GM21717 (cell line): Measurements from ENCODE around the gene GLCCI1.
"Not testable (repeated sequence)": the region's sequence is repeated elsewhere in the genome, so short reads cannot be mapped to it uniquely, and the experiment has no call there.

ENCODE experiments used
- ATAC-seq: cut with Tn5 transposase; IDR thresholded peaks from one replicate; pipeline ENCODE4 v1.9.1; 2021; ENCODE audit warnings: mild to moderate bottlenecking, moderate library complexity; ENCODE audit not compliant: unreplicated experiment

GLCCI1 gene

DNA sequence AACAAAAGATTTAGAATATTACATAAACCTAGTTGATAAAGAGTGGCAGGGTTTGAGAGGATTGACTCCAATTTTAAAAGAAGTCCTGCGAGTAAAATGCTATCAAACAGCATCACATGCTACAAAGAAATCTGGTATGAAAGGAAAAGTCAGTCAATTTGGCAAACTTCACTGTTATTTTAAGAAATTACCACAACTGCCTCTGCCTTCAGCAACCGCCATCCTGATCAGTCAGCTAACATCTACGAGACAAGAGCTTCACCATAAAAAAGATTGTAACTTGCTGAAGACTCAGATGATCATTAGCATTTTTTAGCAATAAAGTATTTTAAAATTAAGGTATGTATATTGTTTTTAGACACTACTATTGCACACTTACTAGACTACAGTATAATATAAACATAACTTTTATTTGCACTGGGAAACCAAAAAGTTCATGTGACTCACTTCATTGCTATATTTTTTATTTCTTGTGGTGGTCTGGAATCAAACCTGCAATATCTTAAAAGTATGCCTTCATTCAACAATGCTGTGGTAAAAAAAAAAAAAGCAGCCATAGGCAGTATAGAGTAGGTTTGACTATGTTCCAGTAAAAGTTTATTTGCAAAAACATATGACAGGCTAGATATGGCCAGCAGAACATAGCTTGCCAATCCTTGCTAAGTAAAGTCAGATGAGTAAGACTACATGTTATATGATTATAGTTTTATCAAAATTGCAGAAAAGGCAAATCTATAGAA, 74.4 kb downstream of the GLCCI1 start:
- no peak for ATAC-seq

DNA sequence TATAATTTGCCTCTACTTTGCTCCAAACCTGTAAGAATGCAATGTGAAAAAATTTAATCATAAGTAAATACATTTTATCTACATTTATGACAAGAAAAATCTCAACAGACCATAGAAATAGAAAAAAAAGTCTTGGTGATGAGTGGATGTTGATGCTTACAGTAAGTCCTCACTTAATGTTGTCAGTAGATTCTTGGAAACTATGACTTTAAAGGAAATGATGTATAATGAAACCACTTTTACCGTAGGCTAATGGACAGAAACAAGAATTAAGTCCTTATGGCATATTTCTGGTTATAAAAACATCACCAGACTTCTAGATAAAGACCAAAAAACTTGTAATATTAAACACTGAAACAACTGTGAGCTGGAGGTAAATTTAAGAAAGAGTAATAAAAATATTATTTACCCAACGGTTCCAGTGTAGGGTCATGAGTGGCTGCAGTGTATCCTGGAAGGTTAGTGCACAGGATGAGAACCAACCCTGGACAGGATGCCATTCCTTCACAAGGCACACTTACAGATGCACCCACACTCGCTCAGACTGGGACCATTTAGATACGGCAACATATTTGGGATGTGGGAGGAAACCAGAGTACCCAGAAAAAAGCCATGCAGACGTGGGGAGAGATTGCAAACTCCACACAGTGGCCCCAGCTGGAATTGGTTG, 76.3 kb downstream of the GLCCI1 start:
- ATAC-seq: no peak

DNA sequence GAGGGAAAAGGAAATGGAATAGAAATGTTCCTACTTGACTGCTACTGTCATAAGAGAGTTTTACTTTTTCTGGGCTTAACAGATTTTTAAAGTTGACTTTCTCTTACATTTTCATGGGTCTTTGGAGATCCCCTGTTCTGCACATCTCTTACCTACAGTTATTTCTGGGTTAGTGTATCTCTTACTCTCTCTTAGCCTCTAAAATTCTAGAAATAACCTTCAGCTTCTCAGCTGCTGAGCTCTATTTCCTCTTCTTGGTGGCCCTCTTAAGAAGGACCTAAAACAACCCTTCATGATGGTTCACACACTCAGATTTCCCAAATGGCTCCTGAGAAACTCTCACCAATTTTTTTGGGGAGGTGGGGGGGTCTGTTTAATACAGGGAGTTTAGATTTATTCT, 79.5 kb downstream of the GLCCI1 start:
- ATAC-seq: not testable (repeated sequence)

DNA sequence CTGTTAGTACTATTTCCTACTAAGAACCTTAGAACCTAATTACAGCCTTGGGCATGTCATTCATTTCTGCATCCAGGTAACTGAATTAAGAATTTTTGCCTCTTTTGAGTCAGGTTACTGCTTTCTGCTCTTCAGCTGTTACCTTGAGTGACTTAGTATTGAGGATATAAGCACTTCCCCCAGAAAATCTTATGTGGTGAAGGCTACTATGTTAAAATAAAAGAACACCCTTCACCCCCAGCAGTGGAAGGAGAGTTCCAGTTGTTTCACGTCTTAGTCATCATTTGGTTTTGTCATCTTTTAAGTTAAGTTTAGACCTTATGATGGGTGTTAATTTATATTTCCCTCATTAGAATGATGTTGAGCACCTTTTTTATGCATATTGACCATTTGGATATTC, 82.8 kb downstream of the GLCCI1 start:
- ATAC-seq: no peak

DNA sequence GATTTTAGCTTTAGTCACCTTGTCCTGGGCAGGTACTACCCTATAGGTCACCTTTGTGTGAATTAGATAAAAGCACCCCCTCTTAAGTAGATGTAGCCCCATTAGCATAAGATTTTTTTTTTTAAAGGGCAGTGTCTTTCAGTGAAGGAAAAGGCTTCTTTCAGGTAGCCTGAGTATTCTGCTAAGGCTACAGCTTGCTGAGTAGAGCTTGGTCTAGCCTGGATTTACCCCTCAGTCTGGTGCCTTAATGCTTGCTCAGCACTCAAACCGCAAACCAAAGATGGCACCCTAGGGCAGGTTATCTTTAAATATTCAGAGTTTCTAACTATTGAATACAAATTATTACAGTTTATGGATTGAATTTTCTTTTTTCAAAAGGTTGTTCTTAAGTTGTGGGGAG, 83.4 kb downstream of the GLCCI1 start:
- ATAC-seq: no peak

DNA sequence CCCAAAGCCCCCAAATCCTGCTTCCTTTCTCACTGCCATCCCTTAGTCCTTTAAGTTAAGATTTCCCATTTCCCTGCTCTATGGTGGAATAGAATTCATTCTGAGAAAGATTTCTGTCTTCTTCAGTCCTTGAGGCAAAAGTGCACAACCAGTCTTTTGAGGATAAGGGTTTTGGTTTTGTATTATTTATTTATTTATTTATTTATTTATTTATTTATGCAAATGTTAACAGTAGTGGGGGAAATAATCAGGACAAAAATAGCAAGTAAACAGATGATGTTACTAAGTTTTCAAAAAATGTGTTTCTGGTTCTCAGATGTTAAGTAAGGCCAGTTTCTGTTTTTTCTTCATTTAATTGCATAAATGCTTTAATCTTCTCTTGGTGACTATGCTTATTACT, 84.2 kb downstream of the GLCCI1 start:
- ATAC-seq: no peak

DNA sequence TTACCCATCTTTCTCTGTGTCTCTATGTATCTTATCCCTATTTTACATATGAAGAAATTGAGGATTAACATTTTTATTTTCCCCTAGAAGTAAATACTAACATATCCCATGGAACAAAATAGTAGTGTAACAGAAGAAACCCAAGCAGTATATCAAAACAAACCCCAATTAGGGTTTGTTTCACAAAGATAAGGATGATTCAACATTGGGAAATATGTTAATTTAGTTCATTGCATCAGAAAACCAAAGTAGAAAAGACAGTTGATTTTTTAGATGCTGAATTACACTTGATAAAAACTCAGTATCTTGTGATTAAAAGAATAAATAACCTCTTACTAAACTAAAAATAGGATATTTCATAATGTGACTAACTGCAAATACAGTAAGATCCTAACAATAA, 87.8 kb downstream of the GLCCI1 start:
- no peak for ATAC-seq

DNA sequence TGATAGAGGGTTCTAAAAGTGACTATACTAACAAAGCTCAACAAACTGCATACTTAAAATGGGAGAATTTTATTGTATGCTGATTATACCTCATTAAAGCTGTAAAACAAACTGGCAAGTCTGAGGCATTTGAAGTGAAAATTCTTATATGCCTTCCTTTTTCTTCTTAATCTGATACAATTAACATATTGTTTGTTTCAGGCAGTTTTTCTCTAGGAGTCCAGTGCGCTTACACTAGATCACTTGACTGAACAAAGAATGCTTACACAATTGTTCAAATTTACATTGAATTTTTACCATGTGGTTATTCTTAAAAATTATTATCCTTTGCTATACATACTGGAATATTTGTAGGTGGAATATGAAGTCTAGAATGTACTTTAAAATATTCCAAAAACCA, 89.0 kb downstream of the GLCCI1 start:
- no peak for ATAC-seq

DNA sequence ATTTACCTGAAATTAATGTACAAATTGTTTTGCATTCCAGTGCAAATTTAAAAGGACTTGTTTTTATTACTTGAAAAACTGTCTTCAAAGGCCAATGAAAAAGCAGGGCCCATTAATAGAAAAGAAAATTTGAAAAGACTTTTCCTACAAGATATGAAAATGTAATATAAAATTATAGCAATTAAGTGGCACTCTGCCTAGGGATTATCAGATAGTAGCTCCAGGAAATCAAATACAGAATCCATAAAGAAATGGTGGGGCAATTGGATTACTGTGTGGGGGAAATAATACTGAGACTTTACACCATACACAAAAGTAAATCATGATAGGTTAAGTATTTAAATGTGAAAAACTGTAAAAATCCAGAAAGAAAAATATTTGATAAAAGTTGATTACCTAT, 89.7 kb downstream of the GLCCI1 start:
- ATAC-seq: no peak

DNA sequence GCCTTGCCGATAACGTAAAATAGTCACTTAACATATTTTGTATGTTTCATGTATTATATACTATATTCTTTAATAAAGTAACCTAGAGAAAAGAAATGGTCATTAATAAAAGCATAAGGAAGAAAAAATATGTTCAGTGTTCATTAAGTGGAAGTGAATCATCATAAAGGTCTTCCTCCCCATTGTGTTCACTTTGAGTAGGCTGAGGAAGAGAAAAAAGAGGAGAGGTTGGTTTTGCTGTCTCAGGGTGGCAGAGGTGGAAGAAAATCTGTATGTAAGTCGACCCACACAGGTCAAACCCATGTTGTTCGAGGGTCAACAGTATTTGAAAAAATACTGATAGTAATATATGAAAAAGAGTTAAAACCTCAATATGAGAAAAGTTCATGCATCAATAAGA, 90.3 kb downstream of the GLCCI1 start:
- no peak for ATAC-seq

DNA sequence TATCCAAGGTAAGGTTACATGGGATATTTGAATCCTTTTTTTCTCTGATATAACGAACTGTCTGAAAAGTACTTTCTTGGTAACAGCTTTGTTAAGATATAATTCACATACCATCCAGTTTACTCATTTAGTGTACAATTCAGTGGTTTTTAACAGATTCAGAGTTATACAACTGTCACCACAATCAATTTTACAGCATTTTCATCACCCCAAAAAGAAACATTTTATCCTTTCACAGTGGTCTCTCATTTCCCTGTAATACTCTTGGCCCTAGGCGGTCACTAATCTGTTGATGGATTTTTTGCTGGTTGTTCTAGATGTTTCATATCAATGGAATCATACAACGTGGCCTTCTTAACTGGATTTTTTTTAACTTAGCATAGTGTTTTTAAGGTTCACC, 91.6 kb downstream of the GLCCI1 start:
- ATAC-seq: no peak

DNA sequence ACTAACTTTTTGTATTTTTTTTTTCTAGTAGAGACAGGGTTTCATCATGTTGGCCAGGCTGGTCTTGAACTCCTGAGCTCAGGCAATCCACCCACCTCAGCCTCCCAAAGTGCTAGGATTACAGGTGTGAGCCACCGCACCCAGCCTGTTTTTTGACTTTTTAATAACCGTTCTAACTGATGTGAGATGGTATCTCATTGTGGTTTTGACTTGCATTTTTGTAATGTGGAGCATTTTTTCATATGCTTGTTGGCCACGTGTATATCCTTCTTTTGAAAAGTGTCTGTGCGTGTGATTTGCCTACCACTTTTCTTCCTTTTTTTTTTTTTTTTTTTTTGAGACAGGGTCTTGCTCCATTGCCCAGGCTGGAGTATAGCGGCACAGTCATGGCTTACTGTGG, 94.7 kb downstream of the GLCCI1 start:
- not testable (repeated sequence) for ATAC-seq

DNA sequence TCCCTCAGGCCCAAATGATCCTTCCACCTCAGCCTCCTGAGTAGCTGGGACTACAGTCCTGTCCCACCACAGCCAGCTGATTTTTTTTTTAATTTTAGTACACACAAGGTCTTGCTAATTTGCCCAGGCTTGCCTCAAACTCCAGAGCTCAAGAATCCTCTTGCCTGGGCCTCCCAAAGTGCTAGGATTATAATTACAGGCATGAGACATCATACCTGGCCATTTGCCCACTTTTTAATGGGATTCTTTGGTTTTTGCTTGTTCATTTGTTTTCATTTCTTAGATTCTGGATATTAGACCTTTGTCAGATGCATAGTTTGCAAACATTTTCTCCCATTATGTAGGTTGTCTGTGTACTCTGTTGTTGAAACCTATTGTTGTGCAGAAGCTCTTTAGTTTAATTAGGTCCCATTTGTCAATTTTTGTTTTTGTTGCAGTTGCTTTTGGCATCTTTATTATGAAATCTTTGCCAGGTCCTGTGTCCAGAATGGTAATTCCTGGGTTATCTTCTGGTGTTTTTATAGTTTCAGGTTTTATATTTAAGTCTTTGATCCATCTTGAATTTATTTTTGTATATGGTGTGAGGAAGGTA, 95.2 kb downstream of the GLCCI1 start:
- ATAC-seq: no peak

DNA sequence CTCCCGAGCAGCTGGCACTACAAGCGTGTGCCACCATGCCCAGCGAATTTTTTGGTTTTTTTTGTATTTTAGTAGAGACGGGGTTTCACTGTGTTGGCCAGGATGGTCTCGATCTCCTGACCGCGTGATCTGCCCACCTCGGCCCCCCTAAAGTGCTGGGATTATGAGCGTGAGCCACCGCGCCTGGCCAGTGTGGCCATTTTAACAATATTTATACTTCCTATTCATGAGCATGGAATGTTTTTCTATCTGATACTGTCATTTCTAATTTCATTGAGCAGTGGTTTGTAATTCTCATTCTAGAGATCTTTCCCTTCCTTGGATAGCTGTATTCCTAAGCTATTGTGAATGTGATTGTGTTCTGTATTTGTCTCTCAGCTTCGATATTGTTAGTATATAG, 96.2 kb downstream of the GLCCI1 start:
- no peak for ATAC-seq

DNA sequence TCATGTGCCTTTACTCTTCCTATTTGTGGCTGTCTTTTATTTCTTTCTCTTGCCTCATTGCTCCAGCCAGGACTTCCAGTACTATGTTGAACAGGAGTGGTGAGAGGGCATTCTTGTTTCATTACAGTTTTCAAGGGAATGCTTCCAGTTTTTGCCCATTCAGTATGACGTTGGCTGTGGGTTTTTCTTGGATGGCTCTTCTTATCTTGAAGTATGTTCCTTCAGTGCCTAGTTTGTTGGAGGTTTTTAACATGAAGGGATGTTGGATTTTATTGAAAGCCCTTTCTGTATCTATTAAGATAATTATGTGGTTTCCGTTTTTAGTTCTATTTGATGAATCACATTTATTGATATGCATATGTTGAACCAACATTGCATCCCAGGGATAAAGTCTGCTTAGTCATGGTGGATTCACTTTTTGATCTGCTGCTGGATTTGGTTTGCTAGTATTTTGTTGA, 96.8 kb downstream of the GLCCI1 start:
- no peak for ATAC-seq

DNA sequence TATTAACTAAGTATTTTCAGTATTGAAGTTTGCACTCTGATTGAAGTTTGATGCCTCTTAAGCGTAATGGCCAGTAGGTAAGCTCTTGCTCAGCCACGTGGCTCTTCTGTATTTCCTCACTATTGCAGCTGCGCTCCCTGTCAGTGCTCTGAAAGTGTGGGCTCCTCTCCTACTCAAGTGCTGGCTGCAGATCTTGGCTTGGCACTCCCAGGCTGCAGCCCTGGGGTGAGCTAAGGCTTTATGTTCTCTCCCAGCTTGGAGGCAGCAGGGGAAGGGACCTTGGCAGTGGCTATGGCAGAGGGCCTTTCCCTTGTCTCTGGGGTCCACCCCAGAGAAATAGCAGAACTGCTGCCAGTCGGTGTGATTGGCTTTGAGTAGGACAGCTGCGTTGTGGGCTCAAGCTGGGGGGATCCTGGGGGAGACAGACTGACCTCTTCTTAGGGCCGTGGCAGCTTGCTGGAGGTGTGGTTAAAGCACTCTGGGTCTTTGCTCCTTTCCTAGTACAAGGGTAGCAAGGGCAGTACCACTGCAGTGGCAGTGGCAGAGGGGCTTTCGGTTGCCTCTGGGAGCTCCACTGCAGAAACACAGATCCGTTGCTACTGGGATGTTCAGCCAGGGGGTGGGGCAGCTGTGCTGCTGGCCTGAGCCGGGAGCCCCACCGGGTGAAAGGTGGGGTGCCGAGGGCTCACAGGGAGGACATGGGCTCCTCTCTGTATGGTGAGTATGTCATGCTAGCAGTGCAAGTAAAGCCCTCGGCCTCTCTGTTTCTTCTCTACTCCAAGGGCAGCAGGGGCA, 100.5 kb downstream of the GLCCI1 start:
- ATAC-seq: no peak

DNA sequence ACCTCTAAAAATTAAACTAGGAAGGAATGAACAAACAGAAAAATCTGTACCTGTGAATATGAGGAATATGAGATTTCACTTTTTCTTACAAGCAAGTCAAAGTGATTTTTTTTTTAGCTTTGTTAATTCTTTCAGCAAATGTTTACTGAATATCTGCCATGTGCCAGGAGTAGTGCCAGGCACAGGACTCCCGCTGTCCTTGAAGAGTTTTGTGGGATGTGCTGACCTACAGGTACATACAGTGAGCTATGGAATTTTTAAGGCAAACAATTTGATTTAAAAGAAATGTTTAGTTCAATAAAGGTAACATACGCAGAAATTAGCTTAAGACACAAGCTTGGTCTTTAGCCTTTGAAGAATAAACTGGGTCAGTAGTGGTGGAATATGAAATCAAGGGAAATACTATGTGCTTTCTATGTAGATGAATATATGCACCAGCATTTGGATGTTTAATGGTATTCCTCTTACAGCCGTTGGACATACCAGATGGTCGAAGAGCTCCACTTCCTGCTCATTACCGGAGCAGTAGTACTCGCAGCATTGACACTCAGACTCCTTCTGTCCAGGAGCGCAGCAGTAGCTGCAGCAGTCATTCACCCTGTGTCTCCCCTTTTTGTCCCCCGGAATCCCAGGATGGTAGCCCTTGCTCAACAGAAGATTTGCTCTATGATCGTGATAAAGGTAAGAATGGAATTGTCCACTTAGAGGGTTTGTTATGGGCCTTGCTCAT, 102.0 kb downstream of the GLCCI1 start:
- ATAC-seq: no peak

DNA sequence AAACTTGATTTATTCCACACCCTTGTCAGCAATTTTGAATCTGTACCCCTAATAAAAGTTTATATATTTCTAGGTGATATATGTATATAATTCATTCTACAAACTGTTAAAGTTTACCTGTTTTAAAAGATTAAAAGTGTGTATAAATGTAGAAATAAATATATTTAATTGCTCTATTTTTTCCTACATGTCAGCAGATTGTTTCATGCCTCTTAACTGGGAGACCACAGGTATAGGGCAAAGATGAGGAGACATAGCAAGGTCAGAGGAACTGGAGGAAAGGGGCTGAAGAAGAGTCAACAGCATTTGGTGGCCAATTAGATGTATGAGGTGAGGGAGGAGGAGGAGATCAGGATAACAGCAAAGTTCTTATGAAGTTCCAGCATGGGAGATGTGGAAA, 109.8 kb downstream of the GLCCI1 start:
- ATAC-seq: no peak

DNA sequence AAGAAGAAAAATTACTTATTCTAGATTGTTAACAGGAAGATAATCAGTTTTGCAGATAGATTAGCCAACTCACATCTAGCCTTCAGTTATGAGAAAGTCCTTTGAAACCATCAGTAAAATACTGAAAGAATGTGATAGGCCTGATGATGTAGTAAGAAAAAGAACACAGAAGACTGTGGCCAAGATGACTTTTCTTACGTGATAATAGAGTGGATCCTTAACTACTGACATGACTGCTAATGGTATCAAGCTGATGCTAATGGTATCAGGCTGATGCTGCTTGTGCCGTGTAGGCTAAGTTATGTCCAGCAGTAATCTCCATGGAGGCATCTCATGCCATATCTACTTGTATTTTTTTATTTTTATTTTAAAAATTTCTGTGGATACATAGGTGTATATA, 114.2 kb downstream of the GLCCI1 start:
- ATAC-seq: no peak

DNA sequence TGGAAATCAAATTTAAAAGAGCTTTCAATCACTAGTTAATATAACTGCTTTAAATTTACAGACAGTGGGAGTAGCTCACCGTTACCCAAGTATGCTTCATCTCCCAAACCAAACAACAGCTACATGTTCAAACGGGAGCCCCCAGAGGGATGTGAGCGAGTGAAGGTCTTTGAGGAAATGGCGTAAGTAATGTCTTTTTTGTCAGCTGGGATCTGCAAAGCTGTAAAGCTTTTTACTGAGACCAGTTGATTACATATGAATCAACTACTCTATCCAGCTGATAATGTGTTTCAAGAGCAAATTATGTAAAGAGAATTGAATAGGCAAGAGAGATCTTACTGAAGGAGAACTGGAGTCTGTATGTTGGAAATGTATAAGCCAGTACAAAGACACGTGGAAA, 116.2 kb downstream of the GLCCI1 start:
- no peak for ATAC-seq

DNA sequence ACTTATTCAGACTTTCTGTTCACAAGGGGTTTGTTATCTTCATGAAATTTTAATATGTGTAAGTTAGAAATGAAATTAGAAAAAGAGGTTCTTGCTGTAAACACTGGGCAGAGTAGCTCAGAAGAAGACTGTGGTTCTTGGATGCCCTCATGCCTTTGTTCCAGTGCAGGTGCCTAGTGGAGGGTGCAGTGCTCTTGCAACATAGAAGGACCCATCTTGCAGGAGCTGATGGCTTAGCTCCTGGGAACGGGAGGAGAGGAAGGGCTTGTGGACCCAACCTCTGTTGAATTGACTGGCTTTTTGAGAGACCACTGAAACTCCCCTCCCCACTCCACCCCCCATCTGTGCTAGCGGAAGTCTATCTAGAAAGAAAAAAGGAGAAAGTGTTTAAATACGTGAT, 116.8 kb downstream of the GLCCI1 start:
- no peak for ATAC-seq
